GM21447 (cell line): ENCODE results near the gene EXPH5.
"Not testable (repeated sequence)": the region's sequence is repeated elsewhere in the genome, so short reads cannot be mapped to it uniquely, and the experiment has no call there.

Experiments
- ATAC-seq: cut with Tn5 transposase; IDR thresholded peaks from one replicate; pipeline ENCODE4 v1.9.1; 2021; ENCODE audit not compliant: unreplicated experiment

Gene EXPH5

GRCh38 chr11:108601150-108601549 is 7.6 kb upstream of the EXPH5 start:
- no peak for ATAC-seq

GRCh38 chr11:108599978-108600377 is 6.4 kb upstream of the EXPH5 start:
- ATAC-seq = no peak

- ATAC-seq = no peak
Measured at GRCh38 chr11:108597736-108598355, 4.3 kb upstream of the EXPH5 start.

- no peak for ATAC-seq
Measured at GRCh38 chr11:108596701-108597100, 3.1 kb upstream of the EXPH5 start.

GRCh38 chr11:108593923-108594434 is 411 bp upstream of the EXPH5 start:
- no peak for ATAC-seq

GRCh38 chr11:108592591-108593213 is 866 bp downstream of the EXPH5 start:
- ATAC-seq = peak; percentile 21

- no peak for ATAC-seq
Measured at GRCh38 chr11:108591893-108592292, 1.7 kb downstream of the EXPH5 start.

- no peak for ATAC-seq
Measured at GRCh38 chr11:108589136-108589535, 4.4 kb downstream of the EXPH5 start.

GRCh38 chr11:108588287-108588686 is 5.3 kb downstream of the EXPH5 start:
- no peak for ATAC-seq

- ATAC-seq = no peak
Measured at GRCh38 chr11:108587109-108587508, 6.5 kb downstream of the EXPH5 start.

- ATAC-seq = no peak
Measured at GRCh38 chr11:108586600-108586999, 7.0 kb downstream of the EXPH5 start.

GRCh38 chr11:108586185-108586584 is 7.4 kb downstream of the EXPH5 start:
- not testable (repeated sequence) for ATAC-seq

- ATAC-seq = no peak
Measured at GRCh38 chr11:108584973-108585372, 8.6 kb downstream of the EXPH5 start.

- no peak for ATAC-seq
Measured at GRCh38 chr11:108580645-108581044, 12.9 kb downstream of the EXPH5 start.

- no peak for ATAC-seq
Measured at GRCh38 chr11:108580043-108580442, 13.5 kb downstream of the EXPH5 start.

- ATAC-seq = no peak
Measured at GRCh38 chr11:108576523-108576922, 17.0 kb downstream of the EXPH5 start.

GRCh38 chr11:108574675-108575074 is 18.9 kb downstream of the EXPH5 start:
- ATAC-seq = no peak

GRCh38 chr11:108571001-108571400 is 22.6 kb downstream of the EXPH5 start:
- no peak for ATAC-seq

- no peak for ATAC-seq
Measured at GRCh38 chr11:108569896-108570295, 23.7 kb downstream of the EXPH5 start.

- no peak for ATAC-seq
Measured at GRCh38 chr11:108568195-108568858, 25.2 kb downstream of the EXPH5 start.

- no peak for ATAC-seq
Measured at GRCh38 chr11:108565653-108566052, 27.9 kb downstream of the EXPH5 start.
